Gastroesophageal sphincter (tissue), 3 donors: ENCODE measurements around the gene GOSR2.

ENCODE experiments used
- EP300 ChIP-seq: sonication (generic); formaldehyde crosslinking; IDR thresholded peaks from one replicate; pipeline ENCODE4 v1.6.1; 2017; ENCODE audit warnings: antibody characterized with exemption, mild to moderate bottlenecking
- POLR2A ChIP-seq, 2 donors: fragments of 450-650 bp; IDR thresholded peaks; one replicate each; pipeline ENCODE4 v1.6.1; 2017; ENCODE audit warnings: antibody characterized with exemption in 2 of 2, mild to moderate bottlenecking in 2 of 2, moderate library complexity in 1 of 2
- POLR2AphosphoS5 ChIP-seq: sonication (generic); formaldehyde crosslinking; IDR thresholded peaks from one replicate; pipeline ENCODE4 v1.6.1; 2017; ENCODE audit warnings: antibody characterized with exemption
- TF ChIP-seq, protein P1 (sequence below), 4 experiments: fragments of 200-600 bp in 2 of 4; fragments of 450-650 bp in 2 of 4; sonication (generic) in 1 of 4; IDR thresholded peaks; one replicate each; pipeline ENCODE4 v1.5.1; 2017 to 2019; ENCODE audit warnings: antibody characterized with exemption in 4 of 4, mild to moderate bottlenecking in 2 of 4, moderate library complexity in 2 of 4

DNA sequence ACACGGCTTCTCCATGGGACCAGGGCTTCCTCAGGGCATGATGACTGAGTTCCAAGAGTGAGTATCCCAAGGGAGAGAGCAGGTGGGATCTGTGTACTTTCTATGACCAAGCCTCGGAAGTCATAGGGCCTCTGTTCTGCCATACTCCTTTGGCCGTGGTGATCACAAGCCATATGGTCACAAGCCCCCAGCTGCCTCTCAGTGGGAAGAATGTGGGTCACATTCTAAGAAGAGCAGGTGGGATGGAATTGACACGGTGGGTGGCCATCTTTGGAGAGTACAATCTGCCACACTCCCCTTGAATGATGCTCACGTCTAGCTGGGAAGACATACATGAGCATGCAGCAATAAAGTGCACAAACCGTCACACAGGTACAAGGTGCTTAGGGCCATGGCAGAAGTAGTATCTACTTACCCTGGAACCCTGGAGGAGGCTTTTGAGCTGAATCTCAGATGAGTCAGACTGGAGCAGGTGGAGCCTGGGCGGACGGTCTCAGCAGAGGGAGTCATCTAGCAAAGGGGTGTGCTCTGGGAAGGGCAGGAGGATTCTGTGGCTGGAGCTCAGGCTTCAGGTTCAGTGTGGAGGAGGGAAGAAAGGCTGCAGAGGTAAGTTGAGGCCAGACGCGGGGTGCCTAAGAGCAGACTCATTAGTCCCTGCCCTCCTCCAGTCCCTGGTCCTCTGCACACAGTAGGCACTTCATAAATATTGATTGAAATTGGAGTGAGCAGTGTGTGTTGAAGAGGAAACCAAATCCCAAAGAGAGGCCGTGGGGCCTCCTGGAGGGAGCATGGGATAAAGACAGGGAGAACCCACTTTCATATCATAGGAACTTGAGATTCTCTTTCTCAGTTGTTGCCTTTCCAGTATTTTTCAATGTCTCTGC lies 26.6 kb downstream of the GOSR2 start:
- TF ChIP-seq, protein P1, sequence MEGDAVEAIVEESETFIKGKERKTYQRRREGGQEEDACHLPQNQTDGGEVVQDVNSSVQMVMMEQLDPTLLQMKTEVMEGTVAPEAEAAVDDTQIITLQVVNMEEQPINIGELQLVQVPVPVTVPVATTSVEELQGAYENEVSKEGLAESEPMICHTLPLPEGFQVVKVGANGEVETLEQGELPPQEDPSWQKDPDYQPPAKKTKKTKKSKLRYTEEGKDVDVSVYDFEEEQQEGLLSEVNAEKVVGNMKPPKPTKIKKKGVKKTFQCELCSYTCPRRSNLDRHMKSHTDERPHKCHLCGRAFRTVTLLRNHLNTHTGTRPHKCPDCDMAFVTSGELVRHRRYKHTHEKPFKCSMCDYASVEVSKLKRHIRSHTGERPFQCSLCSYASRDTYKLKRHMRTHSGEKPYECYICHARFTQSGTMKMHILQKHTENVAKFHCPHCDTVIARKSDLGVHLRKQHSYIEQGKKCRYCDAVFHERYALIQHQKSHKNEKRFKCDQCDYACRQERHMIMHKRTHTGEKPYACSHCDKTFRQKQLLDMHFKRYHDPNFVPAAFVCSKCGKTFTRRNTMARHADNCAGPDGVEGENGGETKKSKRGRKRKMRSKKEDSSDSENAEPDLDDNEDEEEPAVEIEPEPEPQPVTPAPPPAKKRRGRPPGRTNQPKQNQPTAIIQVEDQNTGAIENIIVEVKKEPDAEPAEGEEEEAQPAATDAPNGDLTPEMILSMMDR (IDR thresholded peaks at IDR 0.05) = no peak
- no peak for TF ChIP-seq EP300
- TF ChIP-seq POLR2A (IDR thresholded peaks at IDR 0.05) = no peak
- TF ChIP-seq POLR2AphosphoS5 = no peak
